Keratinocyte (primary cell): ENCODE results near the gene SIN3B.

Experiments used
- EZH2 ChIP-seq: IDR thresholded peaks from one replicate; pipeline ENCODE4 v1.6.1; 2012; ENCODE audit warnings: inconsistent platforms, mild to moderate bottlenecking, low read length, moderate library complexity
- TF ChIP-seq, protein P1 (sequence below), 3 experiments: IDR thresholded peaks in 1 of 3; conservative IDR thresholded peaks in 1 of 3; optimal IDR thresholded peaks in 1 of 3; 2 replicates in 2 of 3; 3 replicates in 1 of 3; pipeline versions ENCODE3 to v1.5.1; 2011; ENCODE audit warnings: low read length in 3 of 3, mild to moderate bottlenecking in 3 of 3, moderate library complexity in 2 of 3, control low read depth in 1 of 3, inconsistent platforms in 1 of 3; ENCODE audit not compliant: insufficient read depth in 2 of 3; ENCODE audit errors: extremely low read depth in 1 of 3

DNA sequence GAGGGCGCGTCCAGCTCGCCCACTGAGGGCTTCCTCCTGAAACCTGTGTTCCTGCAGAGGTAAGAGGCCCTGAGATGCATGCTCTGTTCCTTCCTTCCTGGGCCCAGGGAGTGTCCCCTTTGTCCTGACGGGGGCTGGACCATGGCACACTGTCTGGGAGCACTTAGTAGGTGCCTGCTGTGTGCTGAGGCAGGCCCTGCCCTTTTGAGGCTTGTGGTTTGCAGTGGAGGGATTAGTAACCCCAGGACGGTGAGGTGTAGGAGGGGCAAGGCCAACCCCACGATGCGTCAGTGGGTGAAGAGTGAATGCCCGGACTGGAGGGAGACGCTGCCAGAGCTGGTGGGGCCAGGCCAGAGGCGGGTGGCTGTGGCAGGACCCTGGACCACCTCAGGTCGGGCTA is 48.4 kb downstream of the SIN3B start:
- TF ChIP-seq, protein P1, sequence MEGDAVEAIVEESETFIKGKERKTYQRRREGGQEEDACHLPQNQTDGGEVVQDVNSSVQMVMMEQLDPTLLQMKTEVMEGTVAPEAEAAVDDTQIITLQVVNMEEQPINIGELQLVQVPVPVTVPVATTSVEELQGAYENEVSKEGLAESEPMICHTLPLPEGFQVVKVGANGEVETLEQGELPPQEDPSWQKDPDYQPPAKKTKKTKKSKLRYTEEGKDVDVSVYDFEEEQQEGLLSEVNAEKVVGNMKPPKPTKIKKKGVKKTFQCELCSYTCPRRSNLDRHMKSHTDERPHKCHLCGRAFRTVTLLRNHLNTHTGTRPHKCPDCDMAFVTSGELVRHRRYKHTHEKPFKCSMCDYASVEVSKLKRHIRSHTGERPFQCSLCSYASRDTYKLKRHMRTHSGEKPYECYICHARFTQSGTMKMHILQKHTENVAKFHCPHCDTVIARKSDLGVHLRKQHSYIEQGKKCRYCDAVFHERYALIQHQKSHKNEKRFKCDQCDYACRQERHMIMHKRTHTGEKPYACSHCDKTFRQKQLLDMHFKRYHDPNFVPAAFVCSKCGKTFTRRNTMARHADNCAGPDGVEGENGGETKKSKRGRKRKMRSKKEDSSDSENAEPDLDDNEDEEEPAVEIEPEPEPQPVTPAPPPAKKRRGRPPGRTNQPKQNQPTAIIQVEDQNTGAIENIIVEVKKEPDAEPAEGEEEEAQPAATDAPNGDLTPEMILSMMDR (optimal IDR thresholded peaks at IDR 0.05 in 1 of 3, IDR thresholded peaks at IDR 0.05 in 1 of 3, conservative IDR thresholded peaks at IDR 0.05 in 1 of 3; ENCODE audit: extremely low read depth in 1 of 3, insufficient read depth in 2 of 3, low read length in 3 of 3): no peak
- TF ChIP-seq EZH2: no peak
